DMS153 treated with DMSO at 0.1 percent for 48 hours (cell line): ENCODE data around the gene TDRD10.

Experiments used
- DNase-seq: peaks from one replicate; lab custom pipeline; 2025; ENCODE audit not compliant: unreplicated experiment; lab: John Stamatoyannopoulos, UW

TDRD10 gene

GRCh38 chr1:154552036-154552435 is 50.0 kb downstream of the TDRD10 start:
- no peak for DNase-seq

- no peak for DNase-seq
These were observed 51.3 kb downstream of the TDRD10 start for GRCh38 chr1:154553056-154554030.

- DNase-seq: no peak
These were observed 54.4 kb downstream of the TDRD10 start for GRCh38 chr1:154556422-154556821.

- DNase-seq: no peak
These were observed 55.4 kb downstream of the TDRD10 start for GRCh38 chr1:154557248-154557938.

GRCh38 chr1:154557939-154558719 is 56.1 kb downstream of the TDRD10 start, which contains the start of gene UBE2Q1:
Gene UBE2Q1 (minus strand): TSS chr1:154558662. CDS start chr1:154558553, 109 bp downstream.
- no peak for DNase-seq

- DNase-seq: peak; percentile 99
These were observed 56.9 kb downstream of the TDRD10 start for GRCh38 chr1:154558720-154559465.

GRCh38 chr1:154559466-154560044 is 57.5 kb downstream of the TDRD10 start:
- DNase-seq: peak; percentile 97

- DNase-seq: no peak
These were observed 63.9 kb downstream of the TDRD10 start for GRCh38 chr1:154565876-154566275.

- peak; percentile 88 for DNase-seq
These were observed 65.6 kb downstream of the TDRD10 start, which contains the start of gene CHRNB2 for GRCh38 chr1:154567386-154568156. Gene CHRNB2 (plus strand): TSS chr1:154567778. CDS start chr1:154568045, 267 bp downstream.

GRCh38 chr1:154568157-154568815 is 66.3 kb downstream of the TDRD10 start:
- DNase-seq: no peak

GRCh38 chr1:154571244-154571963 is 69.4 kb downstream of the TDRD10 start:
- DNase-seq: no peak

GRCh38 chr1:154571964-154572288 is 69.9 kb downstream of the TDRD10 start:
- DNase-seq: no peak

- no peak for DNase-seq
These were observed 70.6 kb downstream of the TDRD10 start for GRCh38 chr1:154572468-154573167.

GRCh38 chr1:154573168-154573510 is 71.1 kb downstream of the TDRD10 start:
- DNase-seq: no peak

GRCh38 chr1:154574716-154575115 is 72.7 kb downstream of the TDRD10 start:
- peak; percentile 61 for DNase-seq

- DNase-seq: no peak
These were observed 73.3 kb downstream of the TDRD10 start for GRCh38 chr1:154575147-154575927.
